ENCODE measurements around the gene FBLN7. TPM values are rescaled to one million over a fixed set of nuclear protein-coding genes. Genes with fewer than 3 reads are reported as not detected.
"Not testable (repeated sequence)": the region's sequence is repeated elsewhere in the genome, so short reads cannot be mapped to it uniquely, and the experiment has no call there.

FBLN7 gene
- total RNA-seq, 1 experiment from 2014 or later: 0.70 TPM

DNA sequence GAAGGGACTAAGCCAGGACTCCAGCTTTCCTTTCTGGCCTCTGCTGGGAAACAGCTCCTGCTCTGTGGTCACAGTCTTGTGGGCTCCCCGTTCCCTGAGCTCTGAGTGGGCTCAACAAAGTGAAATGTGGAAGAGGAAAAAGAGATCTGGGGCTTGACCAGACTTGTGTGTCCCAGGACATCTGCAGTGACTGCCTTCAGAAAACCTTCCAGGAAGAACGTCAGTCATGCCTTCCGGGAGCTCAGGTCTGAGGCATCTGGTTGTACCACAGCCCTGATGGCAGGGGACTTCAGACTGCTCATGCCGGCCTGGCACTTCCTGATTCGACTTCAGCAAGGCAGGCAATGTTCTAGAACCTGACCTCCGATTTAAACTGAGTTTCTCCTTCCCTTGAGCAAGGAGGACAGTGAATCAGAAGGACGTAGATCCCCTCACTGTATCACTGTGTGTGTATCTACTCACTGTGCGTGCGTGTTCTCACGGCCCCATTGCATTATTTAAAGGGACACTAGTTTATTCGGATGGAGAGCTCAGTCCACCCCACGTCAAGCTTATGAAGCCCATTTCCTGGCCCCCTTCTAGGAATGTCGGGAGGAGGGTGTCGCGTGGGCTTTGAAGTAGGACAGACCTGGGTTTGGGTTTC, 548 bp upstream of the FBLN7 start:
- H3F3A ChIP-seq (ENCODE audit: insufficient read depth, low read depth): no peaks in the 10 kb centered on the region; the same call in 1 of the 2 replicates
- H3K9me2 ChIP-seq (ENCODE audit: insufficient read depth): no peaks in the 10 kb centered on the region
- peaks cover 10% of the 10 kb centered on the region for H3K27me3 ChIP-seq (ENCODE audit: insufficient read depth, low read depth)
- H3K4me2 ChIP-seq: peak overlapping the region; percentile 70
- intact Hi-C loops (cut with micrococcal nuclease; ENCODE audit: unreplicated experiment): no loop called here
- peak in 1 of 2 experiments; percentile 16 for DNase-seq
- no TSS peak for BruUV-seq (replicated peaks)
- no peak overlapping the region for H2AFZ ChIP-seq
- no peaks in the 10 kb centered on the region for H3K79me2 ChIP-seq (ENCODE audit: low read depth)
- no peaks in the 10 kb centered on the region for H3K9me3 ChIP-seq (ENCODE audit: insufficient read depth, low read depth)
- H3K4me1 ChIP-seq (replicated peaks; ENCODE audit: insufficient read depth): no peaks in the 10 kb centered on the region
- H3K36me3 ChIP-seq (ENCODE audit: low read depth): no peaks in the 10 kb centered on the region
- peak overlapping the region; percentile 51; the same call in 1 of the 2 replicates for H3K4me3 ChIP-seq
- ChIA-PET CTCF (interaction anchor here (0.6 kb wide), 1 partner anchor 220 kb away, joined by 5 read pairs; no protein-coding TSS in a partner anchor), POLR2A (ENCODE audit: unreplicated experiment) (no interaction called here)
- no peaks in the 10 kb centered on the region for H4K20me1 ChIP-seq (ENCODE audit: insufficient read depth)
- TF ChIP-seq EZH2 (IDR thresholded peaks at IDR 0.05; ENCODE audit: low read depth): peak; percentile 49; the same call in 1 of the 2 replicates
- TF ChIP-seq, protein P1, sequence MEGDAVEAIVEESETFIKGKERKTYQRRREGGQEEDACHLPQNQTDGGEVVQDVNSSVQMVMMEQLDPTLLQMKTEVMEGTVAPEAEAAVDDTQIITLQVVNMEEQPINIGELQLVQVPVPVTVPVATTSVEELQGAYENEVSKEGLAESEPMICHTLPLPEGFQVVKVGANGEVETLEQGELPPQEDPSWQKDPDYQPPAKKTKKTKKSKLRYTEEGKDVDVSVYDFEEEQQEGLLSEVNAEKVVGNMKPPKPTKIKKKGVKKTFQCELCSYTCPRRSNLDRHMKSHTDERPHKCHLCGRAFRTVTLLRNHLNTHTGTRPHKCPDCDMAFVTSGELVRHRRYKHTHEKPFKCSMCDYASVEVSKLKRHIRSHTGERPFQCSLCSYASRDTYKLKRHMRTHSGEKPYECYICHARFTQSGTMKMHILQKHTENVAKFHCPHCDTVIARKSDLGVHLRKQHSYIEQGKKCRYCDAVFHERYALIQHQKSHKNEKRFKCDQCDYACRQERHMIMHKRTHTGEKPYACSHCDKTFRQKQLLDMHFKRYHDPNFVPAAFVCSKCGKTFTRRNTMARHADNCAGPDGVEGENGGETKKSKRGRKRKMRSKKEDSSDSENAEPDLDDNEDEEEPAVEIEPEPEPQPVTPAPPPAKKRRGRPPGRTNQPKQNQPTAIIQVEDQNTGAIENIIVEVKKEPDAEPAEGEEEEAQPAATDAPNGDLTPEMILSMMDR (conservative IDR thresholded peaks at IDR 0.05): no peak
- H3K27ac ChIP-seq: no peak overlapping the region

DNA sequence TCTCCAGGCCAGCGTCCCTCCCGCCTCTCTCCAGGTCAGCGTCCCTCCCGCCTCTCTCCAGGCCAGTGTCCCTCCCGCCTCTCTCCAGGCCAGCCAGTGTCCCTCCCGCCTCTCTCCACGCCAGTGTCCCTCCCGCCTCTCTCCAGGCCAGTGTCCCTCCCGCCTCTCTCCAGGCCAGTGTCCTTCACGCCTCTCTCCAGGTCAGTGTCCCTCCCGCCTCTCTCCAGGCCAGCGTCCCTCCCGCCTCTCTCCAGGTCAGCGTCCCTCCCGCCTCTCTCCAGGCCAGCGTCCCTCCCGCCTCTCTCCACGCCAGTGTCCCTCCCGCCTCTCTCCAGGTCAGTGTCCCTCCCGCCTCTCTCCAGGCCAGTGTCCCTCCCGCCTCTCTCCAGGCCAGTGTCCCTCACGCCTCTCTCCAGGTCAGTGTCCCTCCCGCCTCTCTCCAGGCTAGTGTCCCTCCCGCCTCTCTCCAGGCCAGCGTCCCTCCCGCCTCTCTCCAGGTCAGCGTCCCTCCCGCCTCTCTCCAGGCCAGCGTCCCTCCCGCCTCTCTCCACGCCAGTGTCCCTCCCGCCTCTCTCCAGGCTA, 939 bp downstream of the FBLN7 start:
- H4K20me1 ChIP-seq (ENCODE audit: insufficient read depth); H3K36me3 ChIP-seq (ENCODE audit: low read depth); intact Hi-C loops (cut with micrococcal nuclease; ENCODE audit: unreplicated experiment); H3K27ac ChIP-seq; POLR2A ChIA-PET (ENCODE audit: unreplicated experiment); H3K4me3 ChIP-seq; H3F3A ChIP-seq (ENCODE audit: insufficient read depth, low read depth); H3K79me2 ChIP-seq (ENCODE audit: low read depth); CTCF ChIA-PET; H3K9me2 ChIP-seq (ENCODE audit: insufficient read depth); BruUV-seq (replicated peaks); H3K9me3 ChIP-seq (ENCODE audit: insufficient read depth, low read depth); DNase-seq; H3K4me2 ChIP-seq; H2AFZ ChIP-seq; H3K4me1 ChIP-seq (replicated peaks; ENCODE audit: insufficient read depth): not testable (repeated sequence)
- peaks cover 10% of the 10 kb centered on the region for H3K27me3 ChIP-seq (ENCODE audit: insufficient read depth, low read depth)

DNA sequence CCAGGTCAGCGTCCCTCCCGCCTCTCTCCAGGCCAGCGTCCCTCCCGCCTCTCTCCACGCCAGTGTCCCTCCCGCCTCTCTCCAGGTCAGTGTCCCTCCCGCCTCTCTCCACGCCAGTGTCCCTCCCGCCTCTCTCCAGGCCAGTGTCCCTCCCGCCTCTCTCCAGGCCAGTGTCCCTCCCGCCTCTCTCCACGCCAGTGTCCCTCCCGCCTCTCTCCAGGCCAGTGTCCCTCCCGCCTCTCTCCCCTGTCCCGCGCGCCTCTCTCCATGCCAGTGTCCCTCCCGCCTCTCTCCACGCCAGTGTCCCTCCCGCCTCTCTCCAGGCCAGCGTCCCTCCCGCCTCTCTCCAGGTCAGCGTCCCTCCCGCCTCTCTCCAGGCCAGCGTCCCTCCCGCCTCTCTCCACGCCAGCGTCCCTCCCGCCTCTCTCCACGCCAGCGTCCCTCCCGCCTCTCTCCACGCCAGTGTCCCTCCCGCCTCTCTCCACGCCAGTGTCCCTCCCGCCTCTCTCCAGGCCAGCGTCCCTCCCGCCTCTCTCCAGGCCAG, 1.5 kb downstream of the FBLN7 start:
- H3K36me3 ChIP-seq (ENCODE audit: low read depth); BruUV-seq (replicated peaks); H3F3A ChIP-seq (ENCODE audit: insufficient read depth, low read depth); H3K79me2 ChIP-seq (ENCODE audit: low read depth); H3K4me2 ChIP-seq; H3K4me3 ChIP-seq; H4K20me1 ChIP-seq (ENCODE audit: insufficient read depth); intact Hi-C loops (cut with micrococcal nuclease; ENCODE audit: unreplicated experiment); H3K9me2 ChIP-seq (ENCODE audit: insufficient read depth); H2AFZ ChIP-seq; H3K4me1 ChIP-seq (replicated peaks; ENCODE audit: insufficient read depth); POLR2A ChIA-PET (ENCODE audit: unreplicated experiment); H3K9me3 ChIP-seq (ENCODE audit: insufficient read depth, low read depth); CTCF ChIA-PET; H3K27ac ChIP-seq; DNase-seq: not testable (repeated sequence)
- H3K27me3 ChIP-seq (ENCODE audit: insufficient read depth, low read depth): peaks cover 10% of the 10 kb centered on the region

GRCh38 chr2:112140205-112140802, 2.1 kb downstream of the FBLN7 start:
- BruUV-seq (replicated peaks): no TSS peak
- intact Hi-C loops (cut with micrococcal nuclease; ENCODE audit: unreplicated experiment): no loop called here
- H3K27ac ChIP-seq: no peak overlapping the region
- no peaks in the 10 kb centered on the region for H3K9me2 ChIP-seq (ENCODE audit: insufficient read depth)
- no peaks in the 10 kb centered on the region for H3F3A ChIP-seq (ENCODE audit: insufficient read depth, low read depth)
- no peaks in the 10 kb centered on the region for H3K79me2 ChIP-seq (ENCODE audit: low read depth)
- no peaks in the 10 kb centered on the region for H4K20me1 ChIP-seq (ENCODE audit: insufficient read depth)
- no peaks in the 10 kb centered on the region for H3K36me3 ChIP-seq (ENCODE audit: low read depth)
- CTCF ChIA-PET: no interaction called here
- DNase-seq: no peak
- no peak overlapping the region for H2AFZ ChIP-seq
- POLR2A ChIA-PET (ENCODE audit: unreplicated experiment): no interaction called here
- no peak overlapping the region for H3K4me3 ChIP-seq
- no peak for TF ChIP-seq EZH2 (IDR thresholded peaks at IDR 0.05; ENCODE audit: low read depth)
- TF ChIP-seq, protein P1 (conservative IDR thresholded peaks at IDR 0.05): no peak
- H3K9me3 ChIP-seq (ENCODE audit: insufficient read depth, low read depth): no peaks in the 10 kb centered on the region
- H3K4me1 ChIP-seq (replicated peaks; ENCODE audit: insufficient read depth): no peaks in the 10 kb centered on the region
- H3K4me2 ChIP-seq: no peak overlapping the region
- H3K27me3 ChIP-seq (ENCODE audit: insufficient read depth, low read depth): peaks cover 10% of the 10 kb centered on the region

Data from PC-9 (cell line).